ENCODE measurements around the gene MRPL12. TPM values are rescaled to one million over a fixed set of nuclear protein-coding genes. Genes with fewer than 3 reads are reported as not detected.

MRPL12 gene
- total RNA-seq, 1 donor from 2014 or later, result 35.0 TPM

DNA sequence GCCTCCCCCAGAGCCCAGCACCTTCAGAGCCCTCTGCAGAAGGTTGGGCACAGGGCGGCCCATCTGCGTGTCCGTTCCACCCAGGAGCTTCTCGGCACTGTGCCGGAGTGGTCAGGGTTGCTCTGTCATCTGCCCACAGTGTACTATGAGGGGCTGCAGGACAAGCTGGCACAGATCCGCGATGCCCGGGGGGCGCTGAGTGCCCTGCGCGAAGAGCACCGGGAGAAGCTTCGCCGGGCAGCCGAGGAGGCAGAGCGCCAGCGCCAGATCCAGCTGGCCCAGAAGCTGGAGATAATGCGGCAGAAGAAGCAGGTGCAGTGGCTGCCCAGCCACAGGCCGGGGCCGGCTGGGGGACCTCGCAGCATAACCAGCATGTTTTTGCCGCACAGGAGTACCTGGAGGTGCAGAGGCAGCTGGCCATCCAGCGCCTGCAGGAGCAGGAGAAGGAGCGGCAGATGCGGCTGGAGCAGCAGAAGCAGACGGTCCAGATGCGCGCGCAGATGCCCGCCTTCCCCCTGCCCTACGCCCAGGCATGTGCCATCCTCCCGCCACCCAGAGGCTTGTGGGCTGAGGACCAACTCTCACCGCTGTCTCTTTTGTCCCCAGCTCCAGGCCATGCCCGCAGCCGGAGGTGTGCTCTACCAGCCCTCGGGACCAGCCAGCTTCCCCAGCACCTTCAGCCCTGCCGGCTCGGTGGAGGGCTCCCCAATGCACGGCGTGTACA is 6.8 kb upstream of the MRPL12 start:
- Histone ChIP-seq H3K4me3 (no peak overlapping the region), H3K4me1 (peaks cover 11% of the 10 kb centered on the region), H3K9me3 (no peaks in the 10 kb centered on the region), H3K36me3 (peaks cover 96% of the 10 kb centered on the region), H3K27ac (no peak overlapping the region), H3K27me3 (ENCODE audit: low read depth) (no peaks in the 10 kb centered on the region)
- DNase-seq, result no peak
- intact Hi-C loops (cut with DNase I), result no loop called here
- no peak for TF ChIP-seq CTCF (IDR thresholded peaks at IDR 0.05)
- ATAC-seq, result no peak

GRCh38 chr17:81697261-81698044 is 5.7 kb upstream of the MRPL12 start:
- no peak for TF ChIP-seq CTCF (IDR thresholded peaks at IDR 0.05)
- DNase-seq, result no peak
- H3K27ac ChIP-seq, result no peak overlapping the region
- H3K27me3 ChIP-seq (ENCODE audit: low read depth), result no peaks in the 10 kb centered on the region
- ATAC-seq, result no peak
- no peaks in the 10 kb centered on the region for H3K9me3 ChIP-seq
- peaks cover 21% of the 10 kb centered on the region for H3K4me1 ChIP-seq
- intact Hi-C loops (cut with DNase I), result no loop called here
- H3K36me3 ChIP-seq, result peaks cover 92% of the 10 kb centered on the region
- H3K4me3 ChIP-seq, result no peak overlapping the region

DNA sequence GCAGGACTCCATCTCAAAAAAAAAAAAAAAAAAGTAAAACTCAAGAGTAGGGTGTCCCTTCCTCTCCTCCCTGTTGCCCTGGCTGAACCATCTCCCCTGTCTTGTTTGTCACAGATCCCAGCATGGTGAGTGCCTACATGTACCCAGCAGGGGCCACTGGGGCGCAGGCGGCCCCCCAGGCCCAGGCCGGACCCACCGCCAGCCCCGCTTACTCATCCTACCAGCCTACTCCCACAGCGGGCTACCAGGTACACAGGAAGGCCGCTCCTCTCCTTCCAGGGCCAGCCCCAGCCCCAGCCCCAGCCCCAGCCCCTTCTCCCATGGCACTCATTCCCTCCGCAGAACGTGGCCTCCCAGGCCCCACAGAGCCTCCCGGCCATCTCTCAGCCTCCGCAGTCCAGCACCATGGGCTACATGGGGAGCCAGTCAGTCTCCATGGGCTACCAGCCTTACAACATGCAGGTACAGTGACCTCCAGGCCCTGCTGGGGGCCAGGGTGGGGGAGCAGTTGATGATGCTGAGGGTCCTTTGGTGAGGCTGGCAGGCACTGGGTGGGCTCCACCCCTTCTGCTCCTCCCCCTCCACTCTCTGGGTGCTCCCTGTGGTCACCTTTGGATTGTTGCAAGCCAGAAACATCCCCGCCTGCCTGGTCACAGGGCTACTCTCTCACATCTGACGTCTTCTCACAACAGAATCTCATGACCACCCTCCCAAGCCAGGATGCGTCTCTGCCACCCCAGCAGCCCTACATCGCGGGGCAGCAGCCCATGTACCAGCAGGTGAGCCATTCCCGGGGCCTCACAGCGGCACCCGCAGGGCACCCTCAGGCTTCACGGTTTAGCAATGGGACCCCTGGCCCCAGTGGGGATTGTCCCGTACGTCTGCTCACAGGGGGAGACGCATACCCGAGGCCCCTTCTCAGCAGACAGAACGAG is 2.5 kb upstream of the MRPL12 start:
- H3K27ac ChIP-seq, result no peak overlapping the region

GRCh38 chr17:81701288-81702071 is 1.7 kb upstream of the MRPL12 start:
- H3K27ac ChIP-seq, result peak overlapping the region; percentile 98
- no peak for TF ChIP-seq CTCF (IDR thresholded peaks at IDR 0.05)
- H3K27me3 ChIP-seq (ENCODE audit: low read depth), result no peaks in the 10 kb centered on the region
- intact Hi-C loops (cut with DNase I), result no loop called here
- DNase-seq, result no peak
- peaks cover 63% of the 10 kb centered on the region for H3K36me3 ChIP-seq
- H3K4me3 ChIP-seq, result peak overlapping the region; percentile 95
- no peaks in the 10 kb centered on the region for H3K9me3 ChIP-seq
- ATAC-seq, result no peak
- peaks cover 36% of the 10 kb centered on the region for H3K4me1 ChIP-seq

More for the DNA sequence above, 2.5 kb upstream of the MRPL12 start:
- ATAC-seq, result no peak
- H3K4me1 ChIP-seq, result peaks cover 36% of the 10 kb centered on the region
- TF ChIP-seq CTCF (IDR thresholded peaks at IDR 0.05), result no peak
- intact Hi-C loops (cut with DNase I), result no loop called here
- DNase-seq, result no peak
- H3K27me3 ChIP-seq (ENCODE audit: low read depth), result no peaks in the 10 kb centered on the region
- H3K4me3 ChIP-seq, result no peak overlapping the region
- H3K36me3 ChIP-seq, result peaks cover 63% of the 10 kb centered on the region
- H3K9me3 ChIP-seq, result no peaks in the 10 kb centered on the region

All from lower lobe of right lung (tissue), 2 donors.